Panc1 (cell line): ENCODE results near the gene ZNF823.

Experiments
- POLR2AphosphoS5 ChIP-seq: IDR thresholded peaks from 2 replicates; pipeline ENCODE4 v1.6.1; 2012; ENCODE audit warnings: mild to moderate bottlenecking, low read depth, low read length, moderate library complexity
- TCF7L2 ChIP-seq: IDR thresholded peaks from 2 replicates; pipeline ENCODE4 v1.6.1; 2011; ENCODE audit warnings: mild to moderate bottlenecking, low read depth, low read length, inconsistent platforms

- TF ChIP-seq POLR2AphosphoS5 (no peak), TCF7L2 (no peak)
Observed at GRCh38 chr19:11710313-11710712, 28.4 kb downstream of the ZNF823 start.
